H1 (cell line): ENCODE data around the gene CNN3. TPM values are rescaled to one million over a fixed set of nuclear protein-coding genes. Genes with fewer than 3 reads are reported as not detected.

Experiments
- SIX5 ChIP-seq: IDR thresholded peaks from 2 replicates; pipeline ENCODE4 v1.6.1; 2011; ENCODE audit warnings: mild to moderate bottlenecking, low read depth, low read length
- SP4 ChIP-seq: IDR thresholded peaks from 2 replicates; pipeline ENCODE4 v1.6.1; 2012; ENCODE audit warnings: low read length, inconsistent platforms
- polyA plus RNA-seq, 7 experiments: library from polyadenylated mRNA; depleted of rRNA in 3 of 7; stranded (reverse) in 5 of 7; unstranded in 2 of 7; fragments of >200 nt in 5 of 7; fragments of 200-250 nt in 2 of 7; gene quantifications; 1 replicate in 5 of 7; 2 replicates in 1 of 7; 4 replicates in 1 of 7; pipeline versions ENCODE4 v1.2.1 to v1.2.3, GENCODE V29; 2011 to 2013; ENCODE audit warnings: missing spikeins in 2 of 7, mixed read lengths in 2 of 7
- total RNA-seq: library from RNA; stranded (reverse); fragmentation: NEBNext Ultra II Directional; extraction: Animal tissue kit (Norgen Biotek cat#: 25700); gene quantifications from 2 replicates; pipeline ENCODE4 v1.2.1, GENCODE V29; 2021

Gene CNN3
- total and polyA plus RNA-seq, 2 of the 8 experiments (the other 6 are each of a cell fraction or from before 2014, with no cell fraction given): 134 to 266 TPM

GRCh38 chr1:94946886-94947285 lies 20.0 kb upstream of the CNN3 start (continued):
- TF ChIP-seq SIX5 (no peak), SP4 (no peak)
